ENCODE measurements around the gene CGB7. TPM values are rescaled to one million over a fixed set of nuclear protein-coding genes. Genes with fewer than 3 reads are reported as not detected.
A peak's percentile ranks its signal among the peaks of the same experiment; 100 is the strongest.
"Not testable (repeated sequence)": the region's sequence is repeated elsewhere in the genome, so short reads cannot be mapped to it uniquely, and the experiment has no call there.

The CGB7 gene
- polyA plus RNA-seq, 1 donor from 2014 or later: not detected

DNA sequence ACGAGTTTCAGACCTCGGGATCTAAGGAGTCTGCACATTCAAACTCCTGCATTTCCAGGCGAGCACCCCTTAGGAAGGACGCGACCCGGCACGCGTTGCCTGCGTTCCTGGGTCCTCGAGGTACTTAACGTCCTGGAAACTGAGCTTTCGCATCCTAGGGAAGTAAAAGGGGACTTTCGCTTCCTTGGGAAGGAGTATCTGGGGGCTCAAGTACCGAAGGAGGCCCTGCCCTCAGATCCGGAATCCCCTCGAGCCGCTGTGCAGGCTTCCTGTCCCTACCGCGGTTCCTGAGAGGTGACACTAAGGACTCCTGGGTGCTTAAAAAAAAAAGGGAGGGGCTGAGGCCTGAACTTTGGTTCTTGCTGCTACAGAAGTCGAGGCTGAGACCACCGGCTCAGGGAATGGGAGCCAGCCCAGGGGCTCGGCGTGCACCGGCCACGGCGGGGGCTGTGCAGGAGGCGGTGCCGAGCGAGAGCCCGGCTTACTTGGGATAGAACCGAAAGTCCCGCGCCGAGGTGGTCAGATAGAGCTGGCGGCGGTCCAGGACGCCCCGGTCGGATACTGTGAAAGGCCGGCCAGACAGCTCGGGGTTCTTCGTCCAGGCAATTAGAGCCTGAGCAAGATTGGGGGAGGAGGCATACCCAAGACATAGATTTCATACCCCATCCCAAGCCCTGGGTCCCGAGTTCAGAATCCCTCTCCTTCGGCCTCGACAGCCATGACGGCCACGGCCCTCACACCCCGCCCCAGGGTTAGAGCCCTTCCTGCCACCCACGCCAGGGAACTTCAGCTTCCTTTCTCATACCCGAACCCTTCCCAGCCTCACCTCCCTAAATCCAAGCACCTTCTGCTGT, 38.9 kb downstream of the CGB7 start:
- not testable (repeated sequence) for H3K27me3 Mint-ChIP-seq, H3K36me3 Mint-ChIP-seq, H3K9me3 Mint-ChIP-seq
- H3K4me1 Mint-ChIP-seq: peaks cover 10 to 18% (median 18%) of the 10 kb centered on the region in 3 donors
- H3K27ac Mint-ChIP-seq: peak overlapping the region in 2 of 3 donors; percentile 79 to 98
- H3K4me3 Mint-ChIP-seq: peak overlapping the region; percentile 85 to 98 (median 95)

DNA sequence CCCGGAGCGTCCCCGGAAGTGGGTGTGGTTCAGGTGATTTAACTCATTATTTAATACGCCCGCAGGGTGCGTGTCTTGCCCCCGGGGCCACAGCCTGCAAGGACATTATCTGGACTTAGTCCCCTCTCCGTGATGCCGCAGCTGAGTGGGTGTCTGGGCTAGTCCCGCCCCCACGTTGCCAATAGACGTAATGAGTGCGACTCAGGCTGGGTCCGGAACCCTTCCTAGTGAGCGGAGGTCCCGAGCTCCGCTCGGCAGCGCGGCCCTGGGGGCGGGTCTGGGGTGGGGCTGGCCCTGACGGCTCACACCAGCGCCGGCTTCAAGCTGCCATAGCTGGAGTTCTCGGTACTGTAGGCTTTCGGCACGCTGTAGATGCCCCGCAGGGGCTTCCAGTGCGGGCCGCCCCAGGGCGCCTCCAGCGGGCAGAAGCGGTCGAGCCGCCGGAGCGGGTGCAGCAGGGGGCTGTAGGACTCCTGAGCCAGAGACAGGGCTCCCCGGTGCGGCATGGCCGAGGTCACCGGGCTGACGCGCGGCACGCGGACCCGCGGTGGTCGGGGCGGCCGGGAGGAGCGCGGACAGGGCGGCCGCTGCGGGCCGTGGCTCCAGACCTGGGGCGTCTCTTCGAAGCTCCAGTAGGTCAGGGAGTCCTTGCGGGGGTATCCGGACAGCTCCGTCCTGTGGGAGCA, 39.7 kb downstream of the CGB7 start:
- peaks cover 5% of the 10 kb centered on the region for H3K27me3 Mint-ChIP-seq
- no peaks in the 10 kb centered on the region for H3K9me3 Mint-ChIP-seq
- H3K36me3 Mint-ChIP-seq: peaks cover 1% of the 10 kb centered on the region
- peaks cover 10 to 18% (median 18%) of the 10 kb centered on the region in 3 donors for H3K4me1 Mint-ChIP-seq
- H3K27ac Mint-ChIP-seq: no peak overlapping the region
- H3K4me3 Mint-ChIP-seq: peak overlapping the region; percentile 85 to 98 (median 95)

DNA sequence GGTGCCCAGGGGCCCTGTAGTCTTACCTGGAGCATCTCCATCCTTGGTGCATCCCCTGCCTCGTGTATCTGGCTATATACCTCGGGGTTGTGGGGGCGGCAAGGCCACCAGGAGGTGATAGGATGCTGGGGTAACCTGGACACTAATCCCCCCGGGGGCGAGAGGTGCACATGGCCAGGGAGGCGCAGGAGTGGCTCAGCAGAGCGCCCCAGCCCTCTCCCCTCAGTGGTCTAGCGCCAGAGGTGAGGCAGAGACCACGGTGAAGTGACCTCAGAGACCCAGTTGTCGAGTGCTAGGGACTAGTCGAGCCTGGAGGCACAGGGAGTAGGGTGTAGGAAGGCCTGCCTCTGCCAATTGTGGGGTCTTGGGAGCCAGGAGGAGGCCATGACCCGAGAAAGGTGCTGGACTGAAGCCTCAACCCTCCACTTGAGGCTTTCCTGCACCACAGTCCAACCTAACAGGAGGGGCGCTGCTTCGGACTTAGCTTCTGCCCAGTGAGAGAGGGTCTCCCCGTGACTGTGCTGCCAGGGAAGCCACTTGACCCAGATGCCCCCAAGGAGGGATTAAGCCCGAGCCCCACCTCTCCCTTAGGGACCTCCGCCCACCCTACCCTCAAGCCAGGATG, 40.4 kb downstream of the CGB7 start, which contains the start of gene LHB:
Gene LHB (minus strand): TSS at position 51 of the 625 bp plus-strand sequence. CDS start 10 bp downstream, at position 41.
- H3K27ac Mint-ChIP-seq: peak within 1 kb of the TSS in 1 of 3 donors; percentile 69
- peaks cover 10 to 18% (median 18%) of the 10 kb centered on the region in 3 donors for H3K4me1 Mint-ChIP-seq
- peak within 1 kb of the TSS; percentile 85 to 98 (median 95) for H3K4me3 Mint-ChIP-seq
- H3K9me3 Mint-ChIP-seq: no peaks in the 10 kb centered on the region
- peaks cover 1% of the 10 kb centered on the region for H3K36me3 Mint-ChIP-seq
- peaks cover 5% of the 10 kb centered on the region for H3K27me3 Mint-ChIP-seq

DNA sequence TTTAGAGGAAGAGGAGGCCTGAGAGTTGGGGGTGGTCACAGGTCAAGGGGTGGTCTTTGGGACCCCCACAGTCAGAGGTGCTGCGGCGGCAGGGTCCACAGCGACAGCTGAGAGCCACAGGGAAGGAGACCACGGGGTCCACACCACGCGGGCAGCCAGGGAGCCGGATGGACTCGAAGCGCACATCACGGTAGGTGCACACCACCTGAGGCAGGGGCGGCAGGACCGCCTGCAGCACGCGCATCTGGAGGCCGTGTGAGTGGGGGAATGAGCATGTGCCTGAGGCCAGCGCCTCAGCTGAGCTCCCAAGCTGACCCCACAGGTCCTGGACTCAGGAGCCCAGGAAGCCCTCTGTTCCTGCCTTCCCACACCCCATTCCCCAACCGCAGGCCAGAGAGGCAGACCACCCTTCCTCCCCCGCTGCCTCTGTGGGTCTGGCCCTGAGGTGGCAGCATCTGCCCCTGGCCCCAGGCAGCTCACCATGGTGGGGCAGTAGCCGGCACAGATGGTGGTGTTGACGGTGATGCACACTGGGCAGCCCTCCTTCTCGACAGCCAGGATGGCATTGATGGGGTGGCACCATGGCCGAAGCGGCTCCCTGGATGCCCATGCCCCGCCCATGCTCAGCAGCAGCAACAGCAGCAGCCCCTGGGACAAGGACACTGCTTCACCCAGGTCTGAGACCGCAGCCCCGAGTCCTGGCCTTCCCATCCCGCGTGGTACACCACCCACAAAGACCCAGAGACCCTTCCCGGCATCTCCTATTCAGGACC, 41.3 kb downstream of the CGB7 start:
- Mint-ChIP-seq H3K36me3 (peaks cover 1% of the 10 kb centered on the region), H3K4me3 (peak overlapping the region in 2 of 4 donors; percentile 9 to 68), H3K27ac (no peak overlapping the region), H3K27me3 (peaks cover 5% of the 10 kb centered on the region), H3K4me1 (peaks cover 10 to 17% (median 14%) of the 10 kb centered on the region in 3 donors), H3K9me3 (no peaks in the 10 kb centered on the region)

- peak overlapping the region in 1 of 4 donors; percentile 68 for H3K4me3 Mint-ChIP-seq
- no peaks in the 10 kb centered on the region for H3K9me3 Mint-ChIP-seq
- H3K27me3 Mint-ChIP-seq: peaks cover 3% of the 10 kb centered on the region
- peaks cover 1% of the 10 kb centered on the region for H3K36me3 Mint-ChIP-seq
- H3K4me1 Mint-ChIP-seq: peaks cover 4 to 9% (median 6%) of the 10 kb centered on the region in 3 donors
- no peak overlapping the region for H3K27ac Mint-ChIP-seq
These were observed 42.7 kb downstream of the CGB7 start for GRCh38 chr19:49014870-49015255.

DNA sequence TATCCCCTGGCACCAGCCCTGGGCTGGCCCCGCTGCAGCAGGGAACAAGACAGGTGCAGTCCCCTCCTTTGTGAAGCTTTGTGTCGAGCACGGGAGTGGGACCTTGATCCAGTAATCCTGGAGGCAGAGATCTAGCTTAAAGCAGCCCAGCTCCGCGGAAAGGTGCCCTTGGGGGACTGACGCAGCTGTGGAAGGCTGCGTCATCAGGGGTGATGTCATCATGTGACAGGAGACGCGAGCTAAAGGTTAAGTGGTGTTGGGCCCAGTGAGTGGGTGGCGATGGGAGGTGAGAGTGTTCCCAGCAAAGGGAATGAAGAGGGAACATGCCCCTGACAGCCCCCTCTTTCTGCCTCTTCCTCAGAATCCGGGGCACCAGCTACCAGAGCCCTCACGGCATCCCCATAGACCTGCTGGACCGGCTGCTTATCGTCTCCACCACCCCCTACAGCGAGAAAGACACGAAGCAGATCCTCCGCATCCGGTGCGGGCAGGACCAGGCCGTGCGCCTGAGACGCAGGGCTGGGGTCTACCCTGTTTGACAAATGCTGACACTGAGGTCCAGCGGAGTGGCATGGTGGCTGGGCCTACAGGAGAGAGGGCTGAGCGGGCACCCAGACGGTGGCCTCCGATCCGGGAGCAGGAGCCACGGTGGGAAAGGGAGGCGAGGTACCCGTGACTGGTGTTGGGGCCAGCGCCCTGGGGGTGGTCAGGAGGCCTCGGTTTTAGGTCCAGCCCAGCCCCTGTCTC, 43.3 kb downstream of the CGB7 start:
- H3K4me1 Mint-ChIP-seq: peaks cover 4% of the 10 kb centered on the region in 3 donors
- no peak overlapping the region for H3K27ac Mint-ChIP-seq
- peaks cover 3% of the 10 kb centered on the region for H3K27me3 Mint-ChIP-seq
- H3K9me3 Mint-ChIP-seq: no peaks in the 10 kb centered on the region
- H3K36me3 Mint-ChIP-seq: peaks cover 1% of the 10 kb centered on the region
- H3K4me3 Mint-ChIP-seq: peak overlapping the region in 2 of 4 donors; percentile 72 to 73

- Mint-ChIP-seq H3K27ac (peak overlapping the region in 1 of 3 donors; percentile 31), H3K27me3 (no peaks in the 10 kb centered on the region), H3K4me1 (no peaks in the 10 kb centered on the region), H3K9me3 (no peaks in the 10 kb centered on the region), H3K36me3 (no peaks in the 10 kb centered on the region), H3K4me3 (no peak overlapping the region)
These were observed 46.4 kb downstream of the CGB7 start for GRCh38 chr19:49011194-49011593.

DNA sequence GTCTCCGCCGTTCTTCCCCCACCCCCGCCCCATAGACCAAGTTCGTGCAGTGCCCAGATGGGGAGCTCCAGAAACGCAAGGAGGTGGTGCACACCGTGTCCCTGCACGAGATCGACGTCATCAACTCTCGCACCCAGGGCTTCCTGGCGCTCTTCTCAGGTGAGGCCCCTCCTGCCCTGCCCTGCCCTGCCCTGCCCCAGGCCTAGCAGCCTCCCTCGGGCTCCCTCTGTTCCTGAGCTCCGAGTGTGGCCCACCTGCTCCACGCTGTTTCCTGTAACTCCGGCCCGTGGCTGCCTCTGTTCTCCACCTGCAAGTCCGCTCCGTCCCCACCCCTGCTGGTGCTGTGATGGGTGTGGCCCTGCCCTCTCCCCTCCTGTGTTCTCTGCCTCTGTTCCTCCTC, 47.1 kb downstream of the CGB7 start:
- Mint-ChIP-seq H3K9me3 (no peaks in the 10 kb centered on the region), H3K27ac (peak overlapping the region in 1 of 3 donors; percentile 10), H3K27me3 (no peaks in the 10 kb centered on the region), H3K36me3 (no peaks in the 10 kb centered on the region), H3K4me1 (no peaks in the 10 kb centered on the region), H3K4me3 (no peak overlapping the region)

GRCh38 chr19:49009828-49010227, 47.7 kb downstream of the CGB7 start:
- Mint-ChIP-seq H3K4me1 (no peaks in the 10 kb centered on the region), H3K9me3 (no peaks in the 10 kb centered on the region), H3K27me3 (no peaks in the 10 kb centered on the region), H3K27ac (no peak overlapping the region), H3K4me3 (no peak overlapping the region), H3K36me3 (no peaks in the 10 kb centered on the region)

GRCh38 chr19:49006905-49007304, 50.6 kb downstream of the CGB7 start:
- H3K36me3 Mint-ChIP-seq: no peaks in the 10 kb centered on the region
- peaks cover 0 to 2% (median 0%) of the 10 kb centered on the region in 3 donors for H3K4me1 Mint-ChIP-seq

GRCh38 chr19:49004964-49005614, 52.5 kb downstream of the CGB7 start:
- no peaks in the 10 kb centered on the region for H3K9me3 Mint-ChIP-seq
- H3K4me3 Mint-ChIP-seq: no peak overlapping the region
- no peaks in the 10 kb centered on the region for H3K27me3 Mint-ChIP-seq
- no peaks in the 10 kb centered on the region for H3K36me3 Mint-ChIP-seq
- peaks cover 0 to 2% (median 0%) of the 10 kb centered on the region in 3 donors for H3K4me1 Mint-ChIP-seq
- H3K27ac Mint-ChIP-seq: no peak overlapping the region

More at GRCh38 chr19:49006905-49007304, 50.6 kb downstream of the CGB7 start:
- H3K27me3 Mint-ChIP-seq: no peaks in the 10 kb centered on the region
- no peak overlapping the region for H3K27ac Mint-ChIP-seq
- H3K9me3 Mint-ChIP-seq: no peaks in the 10 kb centered on the region
- no peak overlapping the region for H3K4me3 Mint-ChIP-seq

All from IgD-negative memory B cell (primary cell).